SU-DHL-6 (cell line): Measurements from ENCODE around the gene APBB2.

Experiments
- H2AFZ ChIP-seq: fragments of 200-600 bp; sonication (generic); 2 replicates; pipeline ENCODE4 v1.6.1; 2014; ENCODE audit warnings: low read depth, mild to moderate bottlenecking, moderate library complexity, mixed read lengths, antibody characterized with exemption, low read length; ENCODE audit not compliant: severe bottlenecking
- H3F3A ChIP-seq: fragments of 200-600 bp; shearing (Covaris generic); 2 replicates; pipeline ENCODE4 v1.6.0; 2016; ENCODE audit warnings: antibody characterized with exemption, mild to moderate bottlenecking; ENCODE audit not compliant: insufficient read depth
- H3K27ac ChIP-seq: fragments of 200-600 bp; sonication (generic); 2 replicates; pipeline ENCODE4 v1.5.1; 2016; ENCODE audit warnings: low read depth, mild to moderate bottlenecking, low read length, moderate library complexity, mixed read lengths
- H3K27me3 ChIP-seq: fragments of 200-600 bp; sonication (generic), shearing (Covaris generic); 2 replicates; pipeline ENCODE4 v1.6.0; 2014; ENCODE audit warnings: mild to moderate bottlenecking, low read length
- H3K36me3 ChIP-seq: fragments of 200-600 bp; sonication (generic); 2 replicates; pipeline ENCODE4 v1.6.1; 2014; ENCODE audit warnings: mild to moderate bottlenecking, low read length, mixed read lengths
- H3K4me2 ChIP-seq: fragments of 300-600, 200-600 bp; shearing (Covaris generic), sonication (generic); 2 replicates; pipeline ENCODE4 v1.6.0; 2014; ENCODE audit warnings: low read length, low read depth, mild to moderate bottlenecking; ENCODE audit not compliant: poor library complexity, severe bottlenecking
- H3K4me3 ChIP-seq: fragments of 200-600 bp; sonication (generic); 2 replicates; pipeline ENCODE4 v1.5.1; 2014; ENCODE audit warnings: antibody characterized with exemption, low read length, mild to moderate bottlenecking, mixed read lengths; ENCODE audit not compliant: insufficient read depth, poor library complexity, severe bottlenecking
- H3K79me2 ChIP-seq: fragments of 200-600 bp; sonication (generic); 2 replicates; pipeline ENCODE4 v1.6.1; 2014; ENCODE audit warnings: mild to moderate bottlenecking, low read length, moderate library complexity; ENCODE audit not compliant: insufficient read depth
- H3K9ac ChIP-seq: fragments of 200-600 bp; sonication (generic); 2 replicates; pipeline ENCODE4 v1.7.0; 2014; ENCODE audit warnings: mild to moderate bottlenecking, low read length
- H3K9me2 ChIP-seq: fragments of 200-600 bp; sonication (generic); replicated peaks from 2 replicates; pipeline ENCODE4 v1.6.1; 2014; ENCODE audit warnings: low read length; ENCODE audit not compliant: insufficient read depth
- H3K9me3 ChIP-seq: fragments of 200-600 bp; sonication (generic); 2 replicates; pipeline ENCODE4 v1.6.1; 2014; ENCODE audit warnings: low read length, mixed read lengths; ENCODE audit not compliant: insufficient read depth
- H4K20me1 ChIP-seq: fragments of 200-600 bp; sonication (generic); 2 replicates; pipeline ENCODE4 v1.6.1; 2014; ENCODE audit warnings: low read depth, mild to moderate bottlenecking, antibody characterized with exemption, low read length, moderate library complexity, mixed read lengths
- EZH2phosphoT487 ChIP-seq: fragments of 200-600 bp; sonication (generic), shearing (Covaris generic); conservative IDR thresholded peaks from 2 replicates; pipeline ENCODE4 v1.6.1; 2018; ENCODE audit warnings: mild to moderate bottlenecking, antibody characterized with exemption, low read length, moderate library complexity, mixed read lengths
- TF ChIP-seq, protein P1 (sequence below): fragments of 200-600 bp; sonication (generic); IDR thresholded peaks from one replicate; pipeline ENCODE4 v1.5.1; 2017; ENCODE audit warnings: antibody characterized with exemption, mild to moderate bottlenecking, low read length, moderate library complexity; ENCODE audit not compliant: insufficient read depth, poor library complexity, severe bottlenecking

Gene APBB2

DNA sequence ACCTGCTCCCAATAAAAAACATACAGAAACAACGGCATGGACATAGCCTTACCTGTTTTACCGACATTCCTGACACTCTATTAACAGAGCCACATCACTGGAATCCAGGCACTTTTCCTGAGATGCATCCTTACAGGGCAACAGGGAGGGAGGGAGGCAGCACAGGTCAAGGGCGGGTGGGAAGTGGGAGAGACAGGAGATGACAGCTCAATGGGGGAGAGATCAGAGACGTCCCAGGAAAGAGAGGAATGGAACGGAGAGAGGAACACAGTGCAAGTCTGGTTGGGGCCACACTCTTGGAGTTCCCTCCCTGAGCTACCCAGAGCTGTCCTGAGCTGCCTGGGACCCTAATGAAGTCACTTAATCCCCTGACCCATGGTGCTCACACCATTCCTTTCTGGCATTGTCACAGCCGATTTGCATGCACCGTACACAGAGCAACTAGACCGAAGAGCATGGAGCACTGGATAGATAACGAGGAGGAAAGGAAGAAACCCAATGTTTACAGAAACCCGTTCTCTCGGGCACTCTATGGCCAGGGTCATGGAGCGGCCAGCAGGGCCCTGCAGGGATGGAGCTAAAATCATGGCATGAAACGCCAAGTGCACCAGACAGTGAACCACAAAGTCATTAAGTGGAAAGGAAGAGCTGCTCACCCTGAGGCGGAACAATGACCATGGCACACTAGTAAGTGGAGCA lies 371.5 kb downstream of the APBB2 start:
- Histone ChIP-seq H3K36me3 (no peaks in the 10 kb centered on the region), H3K79me2 (no peaks in the 10 kb centered on the region), H3F3A (no peaks in the 10 kb centered on the region), H3K4me2 (no peak overlapping the region), H3K27me3 (no peaks in the 10 kb centered on the region), H3K4me3 (no peak overlapping the region), H3K9ac (no peak overlapping the region), H3K9me3 (no peaks in the 10 kb centered on the region), H4K20me1 (no peaks in the 10 kb centered on the region), H2AFZ (no peak overlapping the region), H3K27ac (no peak overlapping the region), H3K9me2 (no peaks in the 10 kb centered on the region)
- TF ChIP-seq, protein P1, sequence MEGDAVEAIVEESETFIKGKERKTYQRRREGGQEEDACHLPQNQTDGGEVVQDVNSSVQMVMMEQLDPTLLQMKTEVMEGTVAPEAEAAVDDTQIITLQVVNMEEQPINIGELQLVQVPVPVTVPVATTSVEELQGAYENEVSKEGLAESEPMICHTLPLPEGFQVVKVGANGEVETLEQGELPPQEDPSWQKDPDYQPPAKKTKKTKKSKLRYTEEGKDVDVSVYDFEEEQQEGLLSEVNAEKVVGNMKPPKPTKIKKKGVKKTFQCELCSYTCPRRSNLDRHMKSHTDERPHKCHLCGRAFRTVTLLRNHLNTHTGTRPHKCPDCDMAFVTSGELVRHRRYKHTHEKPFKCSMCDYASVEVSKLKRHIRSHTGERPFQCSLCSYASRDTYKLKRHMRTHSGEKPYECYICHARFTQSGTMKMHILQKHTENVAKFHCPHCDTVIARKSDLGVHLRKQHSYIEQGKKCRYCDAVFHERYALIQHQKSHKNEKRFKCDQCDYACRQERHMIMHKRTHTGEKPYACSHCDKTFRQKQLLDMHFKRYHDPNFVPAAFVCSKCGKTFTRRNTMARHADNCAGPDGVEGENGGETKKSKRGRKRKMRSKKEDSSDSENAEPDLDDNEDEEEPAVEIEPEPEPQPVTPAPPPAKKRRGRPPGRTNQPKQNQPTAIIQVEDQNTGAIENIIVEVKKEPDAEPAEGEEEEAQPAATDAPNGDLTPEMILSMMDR, result no peak
- no peak for TF ChIP-seq EZH2phosphoT487

DNA sequence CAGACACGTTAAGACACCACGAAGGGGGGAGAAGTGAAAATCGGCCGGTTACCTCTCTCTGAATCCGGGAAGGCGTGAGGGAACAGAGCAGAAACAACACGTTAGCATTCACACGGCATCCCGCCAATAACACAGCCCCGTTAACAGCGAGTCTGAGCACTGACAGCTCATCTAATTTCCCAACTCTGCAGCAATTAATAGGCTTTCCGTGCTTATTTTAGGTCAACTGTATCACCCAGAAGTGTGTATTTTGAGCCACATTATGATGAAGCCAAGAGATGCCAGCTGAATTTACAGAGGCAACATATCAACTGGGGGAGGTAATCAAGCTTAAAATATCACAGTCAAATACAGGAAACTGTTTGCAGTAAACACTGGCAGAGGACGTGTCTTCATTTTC lies 372.0 kb downstream of the APBB2 start:
- no peaks in the 10 kb centered on the region for H3K9me3 ChIP-seq
- H3K9me2 ChIP-seq, result no peaks in the 10 kb centered on the region
- H3K4me3 ChIP-seq, result no peak overlapping the region
- no peaks in the 10 kb centered on the region for H3F3A ChIP-seq
- H3K9ac ChIP-seq, result no peak overlapping the region
- H2AFZ ChIP-seq, result no peak overlapping the region
- no peaks in the 10 kb centered on the region for H3K27me3 ChIP-seq
- H3K36me3 ChIP-seq, result no peaks in the 10 kb centered on the region
- H3K27ac ChIP-seq, result no peak overlapping the region
- no peak overlapping the region for H3K4me2 ChIP-seq
- H4K20me1 ChIP-seq, result no peaks in the 10 kb centered on the region
- TF ChIP-seq, protein P1, result no peak
- no peak for TF ChIP-seq EZH2phosphoT487
- no peaks in the 10 kb centered on the region for H3K79me2 ChIP-seq

DNA sequence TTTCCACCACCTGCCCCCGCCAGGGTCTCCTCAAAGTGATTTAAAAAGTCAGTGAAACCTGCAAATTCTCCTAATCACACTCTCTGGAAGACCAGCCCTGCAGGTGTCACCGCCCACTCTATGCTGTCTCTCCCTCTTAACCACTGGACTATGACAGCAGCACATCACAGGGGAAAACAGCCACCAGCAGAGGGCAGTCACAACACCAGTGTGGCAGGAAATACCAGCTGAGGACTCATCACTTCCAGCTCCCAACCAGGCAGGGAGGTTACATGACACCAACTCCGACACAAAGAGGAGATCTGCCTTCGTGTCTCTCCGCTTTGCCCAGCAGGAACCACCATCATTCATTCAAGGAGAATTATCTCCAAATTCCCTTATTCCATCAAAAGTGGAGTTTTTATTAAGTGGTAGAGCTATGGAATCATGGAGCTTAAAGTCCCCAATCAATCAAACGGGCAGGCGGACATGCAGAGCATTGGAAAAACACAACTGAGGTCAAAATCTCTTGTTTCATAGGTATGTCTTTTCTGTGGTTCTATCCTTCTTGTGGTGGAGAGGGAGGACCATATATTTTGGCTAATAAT lies 373.3 kb downstream of the APBB2 start:
- TF ChIP-seq EZH2phosphoT487, result no peak
- TF ChIP-seq, protein P1, result peak; percentile 87
- Histone ChIP-seq H3F3A (no peaks in the 10 kb centered on the region), H3K36me3 (no peaks in the 10 kb centered on the region), H3K4me2 (no peak overlapping the region), H3K9me2 (no peaks in the 10 kb centered on the region), H3K79me2 (no peaks in the 10 kb centered on the region), H3K4me3 (no peak overlapping the region), H3K27me3 (no peaks in the 10 kb centered on the region), H4K20me1 (no peaks in the 10 kb centered on the region), H2AFZ (no peak overlapping the region), H3K27ac (no peak overlapping the region), H3K9ac (no peak overlapping the region), H3K9me3 (no peaks in the 10 kb centered on the region)
